K562 (cell line): ENCODE data around the gene ST6GAL1.

ENCODE experiments used
- ARID1B ChIP-seq: fragments of 450-650 bp; IDR thresholded peaks from 2 replicates; pipeline ENCODE4 v1.6.1; 2016; ENCODE audit warnings: antibody characterized with exemption, mild to moderate bottlenecking, inconsistent platforms
- CTCF ChIP-seq, 3 experiments: IDR thresholded peaks in 2 of 3; conservative IDR thresholded peaks in 1 of 3; 2 replicates each; pipeline ENCODE4 v1.5.1; 2011 to 2012; ENCODE audit warnings: low read length in 3 of 3, mild to moderate bottlenecking in 3 of 3, control low read depth in 2 of 3, improper control_type of control experiment in 1 of 3, inconsistent platforms in 1 of 3, low read depth in 1 of 3, mixed read lengths in 1 of 3, moderate library complexity in 1 of 3; ENCODE audit not compliant: insufficient read depth in 2 of 3
- HNRNPL ChIP-seq: fragments of 200-400 bp; formaldehyde crosslinking; IDR thresholded peaks from 2 replicates; pipeline ENCODE4 v1.6.1; 2017; ENCODE audit warnings: low read depth, mild to moderate bottlenecking, low read length
- MYC ChIP-seq, 2 experiments: fragments of 250-450 bp in 1 of 2; sonication (Bioruptor Pico) in 1 of 2; IDR thresholded peaks; 2 replicates each; pipeline versions ENCODE4 v1.5.1 to v1.6.1; 2012 to 2021; ENCODE audit warnings: low read depth in 2 of 2, borderline replicate concordance in 1 of 2, improper control_type of control experiment in 1 of 2, low read length in 1 of 2, mild to moderate bottlenecking in 1 of 2, moderate library complexity in 1 of 2
- NFATC3 ChIP-seq: fragments of 450-650 bp; IDR thresholded peaks from 2 replicates; pipeline ENCODE4 v1.6.1; 2017; ENCODE audit warnings: mild to moderate bottlenecking
- POLR2A ChIP-seq: fragments of 450-650 bp; conservative IDR thresholded peaks from 2 replicates; pipeline ENCODE4 v1.6.1; 2016
- SMARCA5 ChIP-seq: fragments of 450-650 bp; IDR thresholded peaks from 2 replicates; pipeline ENCODE4 v1.6.1; 2016
- TFAP4 ChIP-seq: sonication (generic); formaldehyde crosslinking; IDR thresholded peaks from 2 replicates; pipeline ENCODE4 v1.8.0; 2022; ENCODE audit warnings: missing genetic modification reagents, mild to moderate bottlenecking, moderate library complexity, borderline replicate concordance
- ZNF408 ChIP-seq: fragments of 250-450 bp; sonication (Bioruptor Pico); IDR thresholded peaks from 2 replicates; pipeline ENCODE4 v1.4.0; 2020; ENCODE audit warnings: low read depth, mild to moderate bottlenecking, moderate library complexity
- ZNF512 ChIP-seq: IDR thresholded peaks from 2 replicates; pipeline ENCODE4 v1.6.1; 2016; ENCODE audit warnings: missing genetic modification characterization, missing compliant biosample characterization
- ZNF655 ChIP-seq: fragments of 250-450 bp; sonication (Bioruptor Pico); IDR thresholded peaks from 2 replicates; pipeline ENCODE4 v1.5.0; 2021

DNA sequence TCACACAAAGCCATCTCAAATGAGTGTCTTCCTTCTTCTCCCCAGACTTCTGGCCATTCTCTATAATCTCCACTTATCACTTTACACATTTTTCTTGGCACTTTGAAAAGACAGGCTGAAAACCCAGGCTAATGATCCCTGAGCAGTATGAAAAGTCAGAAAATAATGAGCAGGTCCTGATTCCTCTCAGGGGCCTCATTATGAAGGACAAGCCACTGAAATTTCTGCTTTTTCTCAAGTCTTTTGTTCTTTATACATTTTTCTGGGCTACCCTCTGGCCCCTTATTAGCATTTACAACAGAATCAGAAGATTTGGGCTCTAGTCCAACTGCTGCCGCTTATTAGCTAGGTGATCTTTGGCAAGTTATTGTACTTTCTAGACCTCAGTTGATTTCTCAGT is 9.5 kb upstream of the ST6GAL1 start:
- TF ChIP-seq ZNF408 (CRISPR knock-in tag) (no peak), NFATC3 (no peak), TFAP4 (CRISPR knock-in tag) (no peak), ZNF512 (no peak), ARID1B (0 out of 2 replicates have a peak, but pooled peaks have one; percentile 25), ZNF655 (CRISPR knock-in tag) (no peak), HNRNPL (no peak), MYC (IDR thresholded peaks at IDR 0.05; ENCODE audit: low read depth, low read length) (no peak), MYC (CRISPR knock-in tag; IDR thresholded peaks at IDR 0.05; ENCODE audit: borderline replicate concordance, low read depth) (no peak), SMARCA5 (no peak), POLR2A (no peak), CTCF (IDR thresholded peaks at IDR 0.05 in 2 of 3, conservative IDR thresholded peaks at IDR 0.05 in 1 of 3; ENCODE audit: insufficient read depth in 2 of 3, low read depth in 1 of 3, low read length in 3 of 3) (no peak)
